A549 (cell line): Measurements from ENCODE around the gene MEAF6.
"Not testable (repeated sequence)": the region's sequence is repeated elsewhere in the genome, so short reads cannot be mapped to it uniquely, and the experiment has no call there.

Experiments used
- CHD2 ChIP-seq: fragments of 150-350 bp; IDR thresholded peaks from 2 replicates; pipeline ENCODE4 v1.6.1; 2014; ENCODE audit warnings: low read length; ENCODE audit not compliant: partially characterized antibody
- CTCF ChIP-seq: fragments of >200 bp; sonication (Bioruptor Twin); formaldehyde crosslinking; IDR thresholded peaks from 3 replicates; pipeline ENCODE4 v1.5.1; 2016
- HMGXB4 ChIP-seq: fragments of 250-450 bp; sonication (Bioruptor Pico); IDR thresholded peaks from 2 replicates; pipeline ENCODE4 v1.5.0; 2021; ENCODE audit warnings: mild to moderate bottlenecking, moderate library complexity, borderline replicate concordance
- POLR2A ChIP-seq: IDR thresholded peaks from 2 replicates; pipeline ENCODE4 v1.6.1; 2012; ENCODE audit warnings: mild to moderate bottlenecking, low read length
- POLR2AphosphoS2 ChIP-seq: conservative IDR thresholded peaks from 2 replicates; pipeline ENCODE4 v1.6.1; 2012; ENCODE audit warnings: low read length, improper control_type of control experiment, inconsistent platforms
- RAD21 ChIP-seq, 2 experiments: fragments of >200 bp in 1 of 2; sonication (Bioruptor Twin) in 1 of 2; formaldehyde crosslinking in 1 of 2; IDR thresholded peaks in 1 of 2; conservative IDR thresholded peaks in 1 of 2; 2 replicates in 1 of 2; 3 replicates in 1 of 2; pipeline ENCODE4 v1.6.1; 2012 to 2018; ENCODE audit warnings: inconsistent platforms in 1 of 2
- RCOR1 ChIP-seq: fragments of 150-350 bp; IDR thresholded peaks from 2 replicates; pipeline ENCODE4 v1.6.1; 2014; ENCODE audit warnings: antibody characterized with exemption, low read length, low read depth
- REST ChIP-seq: fragments of 200-600 bp; sonication (generic); IDR thresholded peaks from 2 replicates; pipeline ENCODE4 v1.6.1; 2016; ENCODE audit warnings: antibody characterized with exemption, mild to moderate bottlenecking, moderate library complexity
- SMC3 ChIP-seq: fragments of >200 bp; sonication (Bioruptor Twin); formaldehyde crosslinking; IDR thresholded peaks from 3 replicates; pipeline ENCODE4 v1.6.1; 2018; ENCODE audit warnings: inconsistent platforms

GRCh38 chr1:37502791-37503190 is 11.8 kb downstream of the MEAF6 start:
- TF ChIP-seq POLR2AphosphoS2; CTCF; POLR2A; REST; HMGXB4 (CRISPR knock-in tag); CHD2; SMC3; RAD21 (conservative IDR thresholded peaks at IDR 0.05 in 1 of 2, IDR thresholded peaks at IDR 0.05 in 1 of 2); RCOR1: not testable (repeated sequence)
